ENCODE measurements around the gene KMT2C.

GRCh38 chr7:152436111-152436930 lies 518 bp upstream of the KMT2C start:
- no peak for TF ChIP-seq CTCF (IDR thresholded peaks at IDR 0.05)
- no peak for TF ChIP-seq ZFX (IDR thresholded peaks at IDR 0.05; ENCODE audit: borderline replicate concordance)
